Stimulated activated CD4-positive, alpha-beta T cell treated with anti-CD3 and anti-CD28 coated beads, TNF-alpha, amount 100 ng/mL, for 48 hours (primary cell): ENCODE data around the gene SOX30.
"Not testable (repeated sequence)": the region's sequence is repeated elsewhere in the genome, so short reads cannot be mapped to it uniquely, and the experiment has no call there.

Experiments
- DNase-seq, 3 donors: peaks; one replicate each; pipeline ENCODE4 v3.0.0-alpha.2; 2020; ENCODE audit warnings: low read depth in 3 of 3

The SOX30 gene

DNA sequence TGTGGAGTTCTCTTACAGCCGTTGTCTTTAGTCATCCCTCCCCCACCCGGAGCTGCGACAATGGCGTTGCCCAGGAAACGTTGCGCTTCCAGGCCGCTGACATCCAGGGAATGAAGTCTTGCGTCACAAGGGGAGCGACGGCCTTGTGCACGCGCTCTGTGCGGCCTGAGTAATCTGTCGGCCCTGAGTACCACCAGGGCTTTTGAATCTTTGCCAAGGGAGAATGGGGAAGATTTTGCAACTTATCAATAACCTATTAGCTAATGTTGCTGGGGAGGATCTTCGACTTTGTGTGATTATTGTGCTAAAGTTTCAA, at the start of gene SOX30:
TSS of gene SOX30 (minus strand) at position 62 of the 316 bp plus-strand sequence. CDS start 360 bp downstream, outside the sequence.
- no peak for DNase-seq

DNA sequence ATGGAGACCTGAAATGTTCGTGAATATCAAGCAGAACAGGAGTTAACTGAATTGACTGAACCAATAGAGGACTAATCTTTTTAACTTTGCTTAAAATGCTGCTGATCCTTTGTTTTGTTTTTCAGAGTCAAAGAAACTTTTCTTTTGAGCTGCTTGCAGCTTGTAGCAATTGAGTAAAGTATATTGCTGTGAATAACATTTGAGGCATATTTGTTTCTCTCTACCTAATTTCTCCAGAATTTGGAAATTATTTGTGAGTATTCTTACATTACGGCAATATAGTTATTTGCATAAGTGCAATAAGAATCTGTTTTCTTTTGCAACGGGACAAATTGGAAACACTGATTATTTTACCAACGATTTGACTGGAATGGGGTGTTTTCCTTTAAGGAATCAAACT, 46.4 kb upstream of the SOX30 start:
- not testable (repeated sequence) for DNase-seq

GRCh38 chr5:157696154-157696553, 43.9 kb upstream of the SOX30 start:
- DNase-seq = not testable (repeated sequence)

DNA sequence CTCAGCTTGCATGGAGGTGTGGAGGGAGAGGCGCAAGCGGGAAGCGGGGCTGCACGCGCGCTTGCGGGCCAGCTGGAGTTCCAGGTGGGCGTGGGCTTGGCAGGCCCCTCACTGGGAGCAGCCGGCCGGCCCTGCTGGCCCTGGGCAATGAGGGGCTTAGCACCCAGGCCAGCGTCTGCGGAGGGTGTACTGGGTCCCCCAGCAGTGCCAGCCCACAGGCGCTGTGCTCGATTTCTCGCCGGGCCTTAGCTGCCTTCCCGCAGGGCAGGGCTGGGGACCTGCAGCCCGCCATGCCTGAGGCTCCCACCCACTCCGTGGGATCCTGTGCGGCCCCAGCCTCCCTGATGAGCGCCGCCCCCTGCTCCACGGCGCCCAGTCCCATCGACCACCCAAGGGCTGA, 41.6 kb upstream of the SOX30 start:
- DNase-seq = not testable (repeated sequence)

GRCh38 chr5:157690690-157691433, 38.6 kb upstream of the SOX30 start:
- DNase-seq = no peak

DNA sequence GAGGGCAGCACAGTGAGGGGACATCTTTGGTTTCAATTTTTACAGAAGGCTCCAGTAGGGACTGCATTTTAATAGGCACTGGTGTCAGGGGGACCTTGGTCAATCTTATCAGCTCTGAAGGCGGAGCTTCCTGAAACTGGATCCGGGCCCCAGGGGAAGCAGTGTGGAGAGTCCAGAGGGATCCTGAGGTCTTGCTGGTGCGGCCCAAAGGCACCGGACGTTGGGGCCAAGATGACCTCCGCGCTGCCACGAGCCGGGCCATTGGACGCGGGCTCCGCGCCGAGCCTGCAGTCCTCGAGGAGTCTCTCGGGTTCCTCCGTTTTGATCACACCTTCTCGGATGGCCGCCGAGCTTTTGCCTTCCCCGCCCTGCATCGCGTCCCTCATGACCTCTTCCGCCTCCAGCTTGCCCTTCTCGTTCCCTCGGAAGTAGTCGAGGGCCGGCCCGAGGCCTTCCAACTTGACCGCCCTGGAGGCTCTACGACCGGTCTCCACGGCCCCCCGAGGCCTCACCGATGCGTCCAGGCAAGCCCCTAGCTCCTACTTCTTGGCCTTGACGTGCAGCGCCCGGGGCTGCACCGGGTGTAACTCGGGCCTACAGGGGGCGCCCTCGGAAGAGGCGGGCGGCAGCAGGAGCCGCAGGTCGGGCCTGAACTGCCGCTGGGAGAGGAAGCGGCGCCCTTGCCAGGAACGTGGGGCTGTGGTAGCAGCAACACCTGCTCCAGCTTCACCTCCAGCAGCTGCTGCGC, 37.9 kb upstream of the SOX30 start:
- peak in 2 of 3 donors; percentile 13 to 37 for DNase-seq

- DNase-seq = no peak
Measured at GRCh38 chr5:157687198-157687554, 34.9 kb upstream of the SOX30 start.

- DNase-seq = not testable (repeated sequence)
Measured at GRCh38 chr5:157686276-157687197, 34.3 kb upstream of the SOX30 start.

- DNase-seq = no peak
Measured at GRCh38 chr5:157682257-157682656, 30.0 kb upstream of the SOX30 start.

GRCh38 chr5:157681048-157681447, 28.8 kb upstream of the SOX30 start:
- no peak for DNase-seq

DNA sequence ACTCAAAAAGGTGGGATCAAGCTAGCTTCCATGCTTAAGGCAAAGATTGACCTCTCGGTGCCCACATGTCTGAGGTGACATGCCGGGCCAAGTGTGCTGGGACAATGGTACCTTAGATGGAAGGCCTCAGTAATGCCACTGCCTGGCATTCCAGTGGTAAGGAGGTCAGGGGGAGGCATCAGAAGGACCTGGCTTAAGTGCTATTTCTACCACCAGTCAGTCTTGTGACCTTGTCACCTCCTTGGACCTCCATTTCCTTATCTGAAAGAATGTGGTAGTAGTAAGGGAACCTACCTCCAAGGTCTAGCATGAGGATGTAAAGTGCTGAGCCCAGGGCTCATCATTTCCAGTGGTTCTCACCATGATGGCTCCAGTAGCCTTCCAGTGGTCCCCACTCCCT, 28.0 kb upstream of the SOX30 start:
- no peak for DNase-seq

DNA sequence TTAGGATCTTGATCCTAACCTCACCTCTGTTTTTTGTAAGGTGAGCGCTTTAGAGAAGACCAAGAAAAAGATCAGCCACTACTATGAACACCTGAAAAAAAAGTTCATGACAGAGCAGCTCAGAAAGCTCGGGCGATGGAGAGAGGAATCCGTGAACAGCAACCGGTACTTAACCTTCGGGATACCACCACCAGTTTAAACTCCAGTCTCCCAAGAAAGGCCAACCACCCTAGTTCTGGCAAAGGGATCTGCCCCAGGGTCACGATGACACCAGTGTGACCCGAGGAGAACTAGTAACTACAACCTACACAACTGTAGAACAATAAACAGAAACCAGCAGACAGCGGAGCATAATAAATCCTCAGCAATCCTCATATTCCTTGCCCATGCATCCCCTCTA, 27.6 kb upstream of the SOX30 start:
- no peak for DNase-seq

- no peak for DNase-seq
Measured at GRCh38 chr5:157677931-157678330, 25.7 kb upstream of the SOX30 start.

DNA sequence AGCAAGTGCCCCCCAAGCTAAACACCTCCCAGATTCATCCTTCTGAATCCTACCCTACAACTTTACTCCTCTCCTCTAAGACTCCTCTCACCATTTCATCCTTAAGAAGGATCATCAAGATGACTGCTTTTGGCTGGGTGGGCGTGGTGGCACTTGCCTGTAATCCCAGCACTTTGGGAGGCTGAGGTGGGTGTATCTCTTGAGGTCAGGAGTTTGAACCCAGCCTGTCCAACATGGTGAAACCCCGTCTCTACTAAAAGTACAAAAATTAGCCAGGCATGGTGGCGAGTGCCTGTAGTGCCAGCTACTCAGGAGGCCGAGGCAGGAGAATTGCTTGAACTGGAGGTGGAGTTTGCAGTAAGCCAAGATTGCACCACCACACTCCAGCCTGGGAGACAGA, 22.1 kb upstream of the SOX30 start:
- not testable (repeated sequence) for DNase-seq

DNA sequence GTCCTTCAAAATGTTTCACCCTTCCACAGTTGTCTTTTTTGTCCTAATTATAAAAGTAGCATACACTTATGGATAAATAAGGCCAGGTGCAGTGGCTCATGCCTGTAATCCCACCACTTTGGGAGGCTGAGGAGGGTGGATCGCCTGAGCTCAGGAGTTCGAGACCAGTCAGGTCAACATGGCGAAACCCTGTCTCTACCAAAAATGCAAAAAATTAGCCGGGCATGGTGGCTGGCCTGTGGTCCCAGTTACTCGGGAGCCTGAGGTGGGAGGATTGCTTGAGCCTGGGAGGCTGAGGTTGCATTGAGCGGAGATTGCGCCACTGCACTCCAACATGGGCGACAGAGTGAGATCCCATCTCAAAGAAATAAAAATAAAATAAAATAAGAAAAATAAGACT, 20.7 kb upstream of the SOX30 start:
- no peak for DNase-seq

DNA sequence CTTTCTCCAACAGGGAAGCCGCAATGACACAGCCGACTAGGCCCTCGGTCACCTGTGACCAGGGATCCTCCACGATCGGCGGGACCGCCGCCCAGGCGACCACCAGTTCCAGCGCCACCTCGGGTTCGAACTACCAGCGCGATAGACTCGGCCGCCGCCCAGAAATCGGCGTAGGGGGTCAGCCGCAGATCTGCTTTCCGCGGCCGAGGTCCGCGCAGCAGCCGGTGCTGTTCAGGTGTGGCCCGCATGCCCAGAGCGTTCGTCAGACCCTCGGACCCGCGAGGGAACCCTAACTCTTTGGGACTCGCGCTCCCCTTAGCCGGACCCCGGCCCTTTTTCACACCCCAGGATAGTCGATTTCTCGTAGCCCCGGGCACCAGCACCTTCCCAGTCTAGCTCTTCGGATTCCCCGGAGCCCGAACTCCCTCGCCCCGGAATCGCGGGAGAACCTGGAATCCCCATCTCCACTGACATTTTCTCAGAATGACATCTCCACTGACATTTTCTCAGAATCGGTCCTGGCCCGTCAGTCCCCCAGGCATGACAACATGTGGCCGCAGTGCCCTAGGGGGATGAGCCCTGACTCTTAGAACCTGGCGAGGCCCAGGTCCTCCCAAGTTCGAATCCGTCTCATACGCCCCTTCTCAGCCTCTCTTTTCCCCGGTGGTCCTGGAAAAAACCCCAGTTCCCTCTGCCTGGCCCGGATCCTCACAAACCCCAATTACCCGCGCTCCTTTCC, 19.5 kb upstream of the SOX30 start:
- no peak for DNase-seq

- DNase-seq = peak in 1 of 3 donors; percentile 13
Measured at GRCh38 chr5:157670662-157671591, 18.7 kb upstream of the SOX30 start, which contains the start of gene C5orf52. Gene C5orf52 (plus strand): TSS chr5:157671533. CDS start chr5:157671615, 82 bp downstream.

GRCh38 chr5:157669701-157670097, 17.5 kb upstream of the SOX30 start:
- DNase-seq = no peak

DNA sequence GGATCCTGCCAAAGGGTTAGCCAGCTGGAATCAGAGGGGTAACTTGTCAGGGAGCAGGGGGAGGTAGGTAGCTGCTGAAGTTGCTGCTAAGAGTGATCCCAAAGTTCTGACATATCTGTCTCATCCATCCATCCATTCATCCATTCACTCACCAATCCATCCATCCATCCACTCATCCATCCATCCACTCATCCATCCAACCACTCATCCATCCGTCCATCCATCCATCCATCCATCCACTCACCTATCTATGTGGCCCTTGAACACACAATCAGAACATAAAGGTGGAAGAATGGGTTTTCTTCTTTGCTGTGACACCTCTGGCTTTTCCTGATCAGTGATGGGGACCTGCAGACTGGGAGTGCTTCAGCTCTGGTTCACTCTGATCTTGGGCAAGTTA, 16.1 kb upstream of the SOX30 start:
- DNase-seq = no peak

DNA sequence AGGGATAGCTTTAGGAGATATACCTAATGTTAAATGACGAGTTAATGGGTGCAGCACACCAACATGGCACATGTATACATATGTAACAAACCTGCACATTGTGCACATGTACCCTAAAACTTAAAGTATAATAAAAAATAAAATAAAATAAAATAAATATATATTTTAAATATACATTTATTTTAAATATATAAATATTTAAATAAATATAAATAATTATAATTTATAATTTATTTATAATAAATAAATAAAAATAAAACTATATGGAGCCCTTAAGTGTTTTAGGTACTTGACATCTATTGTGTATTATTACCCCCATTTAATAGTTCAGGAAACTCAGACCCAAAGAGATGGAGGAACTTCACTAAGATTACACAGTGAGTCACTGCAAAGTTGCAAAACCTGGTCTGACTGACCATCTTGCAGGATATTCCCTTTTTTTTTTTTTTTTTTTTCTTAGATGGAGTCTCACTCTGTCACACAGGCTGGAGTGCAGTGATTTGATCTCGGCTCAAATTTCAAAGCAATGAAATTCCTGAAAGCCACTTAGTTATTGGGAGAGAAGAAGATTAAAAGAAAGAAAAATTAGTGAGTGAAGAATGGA, 13.3 kb upstream of the SOX30 start:
- no peak for DNase-seq
